K562 (cell line): ENCODE measurements around the gene DNASE1L1. TPM values are rescaled to one million over a fixed set of nuclear protein-coding genes. Genes with fewer than 3 reads are reported as not detected.

Experiments used
- ATAC-seq: fragments of 200-7000 bp; cut with Tn5 transposase; 3 replicates; pipeline ENCODE4 v1.9.1; 2020; ENCODE audit warnings: moderate library complexity
- BruUV-seq: library from RNA; stranded (reverse); fragments of 400-500 nt; replicated peaks from 2 replicates; lab custom pipeline; 2021; lab: Mats Ljungman, UMichigan
- CTCF ChIA-PET: fragments of 300-600 bp; formaldehyde crosslinking; extraction: SDS; loops from one replicate; lab custom pipeline; 2021; ENCODE audit warnings: low intra/inter-chr PET ratio; lab: Yijun Ruan, JAX
- POLR2A ChIA-PET: fragments of 300-600, 350-650 bp; sonication (Branson Sonifier 250); formaldehyde crosslinking; extraction: SDS; loops from one replicate; lab custom pipeline; 2021; ENCODE audit warnings: antibody characterized with exemption, inconsistent platforms; lab: Yijun Ruan, JAX
- DNase-seq, 4 experiments: peaks; one replicate each; pipeline versions ENCODE4 v3.0.0 to v3.0.0-alpha.2; 2011 to 2018; ENCODE audit warnings: low spot score in 3 of 4, mixed read lengths in 3 of 4; ENCODE audit errors: extremely low read depth in 1 of 4
- FAIRE-seq: peaks from 2 replicates; lab custom pipeline; 2011; peaks lifted over from hg19 to GRCh38; lab: Jason Lieb, UNC
- H2AFZ ChIP-seq: 2 replicates; pipeline ENCODE4 v1.6.0; 2011; ENCODE audit warnings: low read depth, low read length, control low read depth, inconsistent platforms
- H3K27ac ChIP-seq: fragments of 200-600 bp; 3 replicates; pipeline ENCODE4 v1.8.0; 2011; ENCODE audit warnings: low read depth, mild to moderate bottlenecking, control low read depth, inconsistent platforms, low read length, moderate library complexity, mixed read lengths; ENCODE audit errors: extremely low read depth
- H3K27me3 ChIP-seq, 2 experiments: fragments of 300-600 bp in 1 of 2; 2 replicates in 1 of 2; 3 replicates in 1 of 2; pipeline versions ENCODE4 v1.6.0 to v1.8.0; 2011; ENCODE audit warnings: inconsistent platforms in 2 of 2, low read length in 2 of 2, mild to moderate bottlenecking in 1 of 2, mixed read lengths in 1 of 2, moderate library complexity in 1 of 2; ENCODE audit not compliant: control insufficient read depth in 2 of 2, insufficient read depth in 2 of 2
- H3K36me3 ChIP-seq: fragments of 300-600 bp; 3 replicates; pipeline ENCODE4 v1.8.0; 2011; ENCODE audit warnings: mild to moderate bottlenecking, low read length, inconsistent platforms; ENCODE audit not compliant: control insufficient read depth, insufficient read depth
- H3K4me1 ChIP-seq, 2 experiments: fragments of 200-600 bp in 1 of 2; replicated peaks in 1 of 2; 2 replicates in 1 of 2; 3 replicates in 1 of 2; pipeline versions ENCODE4 v1.5.1 to v1.8.0; 2011; ENCODE audit warnings: inconsistent platforms in 2 of 2, low read length in 2 of 2, mild to moderate bottlenecking in 1 of 2, mixed read lengths in 1 of 2, moderate library complexity in 1 of 2; ENCODE audit not compliant: control insufficient read depth in 2 of 2, insufficient read depth in 2 of 2
- H3K4me2 ChIP-seq: 2 replicates; pipeline ENCODE4 v1.6.1; 2011; ENCODE audit warnings: low read length, control low read depth, inconsistent platforms, mixed read lengths; ENCODE audit not compliant: insufficient read depth
- H3K4me3 ChIP-seq: fragments of 200-600 bp; sonication (generic), shearing (Covaris generic); 2 replicates; pipeline ENCODE4 v1.5.1; 2016; ENCODE audit warnings: control low read depth, inconsistent platforms
- H3K79me2 ChIP-seq: fragments of 200-600 bp; 3 replicates; pipeline ENCODE4 v1.8.0; 2011; ENCODE audit warnings: low read length, inconsistent platforms; ENCODE audit not compliant: control insufficient read depth, insufficient read depth
- H3K9ac ChIP-seq, 2 experiments: 2 replicates each; pipeline versions ENCODE4 v1.6.0 to v1.6.1; 2011; ENCODE audit warnings: low read depth in 2 of 2, low read length in 2 of 2, control low read depth in 1 of 2, inconsistent platforms in 1 of 2, mild to moderate bottlenecking in 1 of 2, mixed read lengths in 1 of 2; ENCODE audit not compliant: insufficient read depth in 1 of 2
- H3K9me1 ChIP-seq: one replicate; pipeline ENCODE4 v1.6.0; 2011; ENCODE audit warnings: inconsistent platforms, mild to moderate bottlenecking, low read length, moderate library complexity; ENCODE audit not compliant: control insufficient read depth, insufficient read depth
- H3K9me3 ChIP-seq: replicated peaks from 2 replicates; pipeline ENCODE4 v1.5.1; 2011; ENCODE audit warnings: low read depth, low read length, inconsistent platforms; ENCODE audit not compliant: control insufficient read depth, insufficient read depth
- H4K20me1 ChIP-seq: replicated peaks from 2 replicates; pipeline ENCODE4 v1.6.1; 2011; ENCODE audit warnings: low read length, inconsistent platforms, mixed read lengths; ENCODE audit not compliant: control insufficient read depth, insufficient read depth
- ETS2 ChIP-seq: IDR thresholded peaks from 2 replicates; pipeline ENCODE4 v1.6.1; 2016; ENCODE audit warnings: borderline replicate concordance, missing genetic modification characterization, mild to moderate bottlenecking, moderate library complexity, missing compliant biosample characterization; ENCODE audit not compliant: poor library complexity, severe bottlenecking
- FOXK2 ChIP-seq, 2 experiments: fragments of 450-650 bp; IDR thresholded peaks in 1 of 2; conservative IDR thresholded peaks in 1 of 2; 2 replicates each; pipeline ENCODE4 v1.6.1; 2016; ENCODE audit warnings: low read depth in 2 of 2, mild to moderate bottlenecking in 1 of 2
- JUN ChIP-seq, 2 experiments: sonication (generic) in 1 of 2; formaldehyde crosslinking in 1 of 2; IDR thresholded peaks; 2 replicates each; pipeline versions ENCODE4 v1.6.1 to v1.8.0; 2012 to 2022; ENCODE audit warnings: borderline replicate concordance in 2 of 2, mild to moderate bottlenecking in 2 of 2, improper control_type of control experiment in 1 of 2, low read depth in 1 of 2, low read length in 1 of 2, missing genetic modification reagents in 1 of 2
- KLF13 ChIP-seq: fragments of 450-650 bp; IDR thresholded peaks from 2 replicates; pipeline ENCODE4 v1.6.1; 2016; ENCODE audit warnings: missing genetic modification characterization, low read depth, mild to moderate bottlenecking, missing compliant biosample characterization, moderate library complexity, borderline replicate concordance
- LCOR ChIP-seq: sonication (generic); formaldehyde crosslinking; IDR thresholded peaks from 2 replicates; pipeline ENCODE4 v1.8.0; 2022; ENCODE audit warnings: mild to moderate bottlenecking, missing genetic modification reagents
- NFRKB ChIP-seq: fragments of 450-650 bp; IDR thresholded peaks from 2 replicates; pipeline ENCODE4 v1.6.1; 2016; ENCODE audit warnings: low read depth
- U2AF1 ChIP-seq: fragments of 200-400 bp; formaldehyde crosslinking; optimal IDR thresholded peaks from 2 replicates; pipeline ENCODE3; 2017; ENCODE audit warnings: mild to moderate bottlenecking, low read depth, low read length, moderate library complexity
- ZC3H4 ChIP-seq: sonication (generic); formaldehyde crosslinking; IDR thresholded peaks from 2 replicates; pipeline ENCODE4 v1.9.0; 2021; ENCODE audit warnings: missing genetic modification reagents, borderline replicate concordance
- ZNF79 ChIP-seq: fragments of 250-450 bp; sonication (Bioruptor Pico); IDR thresholded peaks from 2 replicates; pipeline ENCODE4 v1.4.0; 2020; ENCODE audit warnings: low read depth, mild to moderate bottlenecking, moderate library complexity
- WGBS: fragments of 100-300 bp; shearing (Covaris generic); methylation state at CpG from one replicate; pipeline ENCODE4 v1.1.6; 2016; ENCODE audit warnings: low coverage, mixed read lengths; ENCODE audit not compliant: insufficient coverage; ENCODE audit errors: missing lambda C conversion rate; 5-methylcytosine and 5-hydroxymethylcytosine counted together
- in situ Hi-C: fragments of 300-500 bp; cut with MboI; formaldehyde crosslinking; loops from 4 replicates; pipeline ENCODE4 v1.15.0; 2018; ENCODE audit warnings: inconsistent platforms, mixed read lengths
- intact Hi-C: fragments of 100-400 bp; cut with micrococcal nuclease; formaldehyde crosslinking; loops from 2 replicates; pipeline ENCODE4 v1.14.2; 2022
- polyA plus RNA-seq, 8 experiments: library from polyadenylated mRNA; depleted of rRNA in 4 of 8; stranded (reverse) in 5 of 8; unstranded in 3 of 8; fragments of >200 nt; fragmentation: Nextera tagmentation in 2 of 8; fragmentation: Illumina TruSeq in 1 of 8; extraction: Ambion mirVana in 2 of 8; extraction: Trizol in 1 of 8; gene quantifications; 2 replicates each; pipeline versions ENCODE4 v1.2.1 to v1.2.3, GENCODE V29; 2011 to 2014; ENCODE audit warnings: inconsistent platforms in 1 of 8, missing spikeins in 1 of 8
- total RNA-seq, 7 experiments: library from RNA; depleted of rRNA in 6 of 7; stranded (reverse); fragments of >200 nt in 6 of 7; fragmentation: Illumina TruSeq in 2 of 7; extraction: Trizol in 2 of 7; gene quantifications; 2 replicates each; pipeline versions ENCODE4 v1.2.1 to v1.2.3, GENCODE V29; 2011 to 2021; ENCODE audit warnings: low replicate concordance in 1 of 7

DNASE1L1 gene
- total and polyA plus RNA-seq, 9 of the 15 experiments (the other 6 are each of a cell fraction or from before 2014, with no cell fraction given): 0.73 to 12.6 (median 7.9) TPM

GRCh38 chrX:154380787-154381186 is 28.3 kb downstream of the DNASE1L1 start (continued):
- no peak for TF ChIP-seq U2AF1

- Histone ChIP-seq H3K27ac (peak overlapping the region; percentile 96), H3K4me3 (peak overlapping the region; percentile 91), H3K27me3 (no peaks in the 10 kb centered on the region), H2AFZ (no peak overlapping the region), H3K4me2 (peak overlapping the region; percentile 83), H3K79me2 (peaks cover 26% of the 10 kb centered on the region), H3K9me3 (no peaks in the 10 kb centered on the region), H3K9me1 (no peaks in the 10 kb centered on the region), H3K4me1 (peaks cover 20 to 55% of the 10 kb centered on the region in 2 experiments), H3K36me3 (peaks cover 19% of the 10 kb centered on the region; the same call in 2 of the 3 replicates), H4K20me1 (no peaks in the 10 kb centered on the region), H3K9ac (peak overlapping the region; percentile 95 to 100)
- TF ChIP-seq ZNF79 (CRISPR knock-in tag) (no peak), JUN (IDR thresholded peaks at IDR 0.05; ENCODE audit: borderline replicate concordance, low read depth, low read length) (no peak), JUN (CRISPR knock-in tag; IDR thresholded peaks at IDR 0.05; ENCODE audit: borderline replicate concordance) (0 out of 2 replicates have a peak, but pooled peaks have one; percentile 44), LCOR (no peak), KLF13 (tag) (0 out of 2 replicates have a peak, but pooled peaks have one; percentile 24), ETS2 (no peak), NFRKB (no peak), ZC3H4 (CRISPR knock-in tag) (no peak), FOXK2 (conservative IDR thresholded peaks at IDR 0.05 in 1 of 2, IDR thresholded peaks at IDR 0.05 in 1 of 2; ENCODE audit: low read depth in 2 of 2) (no peak)
- intact Hi-C loops (no loop called here), in situ Hi-C loops (no loop called here)
- ATAC-seq: no peak
- WGBS: 13% methylated on average over 8 of the region's 13 CpGs
- ChIA-PET CTCF (interaction anchor here (0.7 kb wide), 1 partner anchor 368 kb away, joined by 3 read pairs; no protein-coding TSS in a partner anchor), POLR2A (interaction anchor here (0.9 kb wide), 1 partner anchor 18 kb away, joined by 3 read pairs; no protein-coding TSS in a partner anchor)
- TSS peak; percentile 84 for BruUV-seq
- no peak for FAIRE-seq
- DNase-seq: no peak
These were observed 28.9 kb downstream of the DNASE1L1 start for GRCh38 chrX:154380153-154380552.
